ENCODE data around the gene OR5AU1.

Gene OR5AU1

DNA sequence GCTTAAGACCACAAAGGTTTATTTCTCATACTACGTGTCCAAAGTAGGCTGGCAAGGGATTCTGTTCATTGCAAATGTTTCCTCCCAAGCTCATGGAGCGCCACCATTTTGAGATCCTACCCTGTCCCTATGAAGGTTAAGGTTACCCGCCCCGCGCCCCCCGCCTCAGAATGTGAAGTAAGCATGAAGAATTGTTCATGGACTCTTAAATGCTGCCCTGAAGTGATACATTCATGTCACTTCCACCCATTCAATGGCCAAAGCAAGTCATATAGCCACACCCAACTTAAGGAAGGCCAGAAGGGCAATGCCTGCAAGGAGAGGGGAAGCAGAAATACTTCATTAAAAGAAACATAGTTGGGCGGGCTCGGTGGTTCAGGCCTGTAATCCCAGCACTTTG lies 50.8 kb downstream of the OR5AU1 start:
- TF ChIP-seq, protein P1, sequence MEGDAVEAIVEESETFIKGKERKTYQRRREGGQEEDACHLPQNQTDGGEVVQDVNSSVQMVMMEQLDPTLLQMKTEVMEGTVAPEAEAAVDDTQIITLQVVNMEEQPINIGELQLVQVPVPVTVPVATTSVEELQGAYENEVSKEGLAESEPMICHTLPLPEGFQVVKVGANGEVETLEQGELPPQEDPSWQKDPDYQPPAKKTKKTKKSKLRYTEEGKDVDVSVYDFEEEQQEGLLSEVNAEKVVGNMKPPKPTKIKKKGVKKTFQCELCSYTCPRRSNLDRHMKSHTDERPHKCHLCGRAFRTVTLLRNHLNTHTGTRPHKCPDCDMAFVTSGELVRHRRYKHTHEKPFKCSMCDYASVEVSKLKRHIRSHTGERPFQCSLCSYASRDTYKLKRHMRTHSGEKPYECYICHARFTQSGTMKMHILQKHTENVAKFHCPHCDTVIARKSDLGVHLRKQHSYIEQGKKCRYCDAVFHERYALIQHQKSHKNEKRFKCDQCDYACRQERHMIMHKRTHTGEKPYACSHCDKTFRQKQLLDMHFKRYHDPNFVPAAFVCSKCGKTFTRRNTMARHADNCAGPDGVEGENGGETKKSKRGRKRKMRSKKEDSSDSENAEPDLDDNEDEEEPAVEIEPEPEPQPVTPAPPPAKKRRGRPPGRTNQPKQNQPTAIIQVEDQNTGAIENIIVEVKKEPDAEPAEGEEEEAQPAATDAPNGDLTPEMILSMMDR (IDR thresholded peaks at IDR 0.05), result no peak
- no peak for TF ChIP-seq ZFX (IDR thresholded peaks at IDR 0.05; ENCODE audit: borderline replicate concordance)
- H3K27ac ChIP-seq, result peak overlapping the region; percentile 99
